ENCODE data around the gene BCL10.

- TF ChIP-seq EZH2 (IDR thresholded peaks at IDR 0.05; ENCODE audit: borderline replicate concordance, insufficient read depth, low read length, poor library complexity, severe bottlenecking) = no peak
- no peak for TF ChIP-seq CTCF (IDR thresholded peaks at IDR 0.05; ENCODE audit: poor library complexity, severe bottlenecking)
- TF ChIP-seq EP300 (conservative IDR thresholded peaks at IDR 0.05; ENCODE audit: poor library complexity, severe bottlenecking) = no peak
- no peak for TF ChIP-seq POLR2AphosphoS5 (IDR thresholded peaks at IDR 0.05)
These were observed 49.5 kb upstream of the BCL10 start for GRCh38 chr1:85325920-85326319.
